Uterus (tissue), 4 donors: ENCODE data around the gene KIAA0232. TPM values are rescaled to one million over a fixed set of nuclear protein-coding genes. Genes with fewer than 3 reads are reported as not detected.

Source experiments
- DNase-seq, 2 donors: peaks; one replicate each; pipeline ENCODE4 v3.0.0-alpha.2; 2019 to 2020
- H3K27ac ChIP-seq, 2 donors: fragments of 200-600 bp; sonication (generic); 1 replicate in 1 of 2; 2 replicates in 1 of 2; pipeline ENCODE4 v1.5.1; 2016 to 2018
- H3K27me3 ChIP-seq, 2 donors: fragments of 200-600 bp; sonication (generic); one replicate each; pipeline ENCODE4 v1.5.1; 2018 to 2019; ENCODE audit warnings: control low read depth in 1 of 2
- H3K36me3 ChIP-seq, 2 donors: fragments of 200-600 bp; sonication (generic); one replicate each; pipeline ENCODE4 v1.5.1; 2019; ENCODE audit warnings: control low read depth in 1 of 2
- H3K4me1 ChIP-seq, 2 donors: fragments of 200-600 bp; sonication (generic); one replicate each; pipeline ENCODE4 v1.5.1; 2018 to 2019; ENCODE audit warnings: control low read depth in 1 of 2
- H3K4me3 ChIP-seq, 2 donors: fragments of 200-600 bp; sonication (generic); 1 replicate in 1 of 2; 2 replicates in 1 of 2; pipeline ENCODE4 v1.5.1; 2018 to 2019; ENCODE audit warnings: mild to moderate bottlenecking in 1 of 2
- H3K9me3 ChIP-seq, 2 donors: fragments of 200-600 bp; sonication (generic); one replicate each; pipeline ENCODE4 v1.5.1; 2019; ENCODE audit warnings: control low read depth in 1 of 2
- CTCF ChIP-seq, 4 experiments: fragments of 200-600 bp in 2 of 4; fragments of 450-650 bp in 2 of 4; sonication (generic) in 2 of 4; IDR thresholded peaks; one replicate each; pipeline ENCODE4 v1.5.1; 2016 to 2019; ENCODE audit warnings: antibody characterized with exemption in 4 of 4, mild to moderate bottlenecking in 2 of 4, moderate library complexity in 1 of 4
- POLR2A ChIP-seq, 2 donors: fragments of 450-650 bp; IDR thresholded peaks; one replicate each; pipeline ENCODE4 v1.6.1; 2016; ENCODE audit warnings: antibody characterized with exemption in 2 of 2, mild to moderate bottlenecking in 1 of 2, moderate library complexity in 1 of 2
- intact Hi-C: fragments of 100-400 bp; cut with DNase I; formaldehyde crosslinking; loops from one replicate; pipeline ENCODE4 v1.15.1; 2023; ENCODE audit warnings: low total_unique reads
- total RNA-seq, 4 donors: library from RNA; depleted of rRNA in 3 of 4; stranded (reverse); fragments of >200 nt in 3 of 4; gene quantifications; one replicate each; pipeline versions ENCODE4 v1.1.0 to v1.2.4, GENCODE V29; 2014 to 2023
- donor health status: DM: yes; HTN: yes; CAD: no.

KIAA0232 gene
- total RNA-seq, 4 donors from 2014 or later, result 13.8 to 78.8 (median 43.4) TPM

DNA sequence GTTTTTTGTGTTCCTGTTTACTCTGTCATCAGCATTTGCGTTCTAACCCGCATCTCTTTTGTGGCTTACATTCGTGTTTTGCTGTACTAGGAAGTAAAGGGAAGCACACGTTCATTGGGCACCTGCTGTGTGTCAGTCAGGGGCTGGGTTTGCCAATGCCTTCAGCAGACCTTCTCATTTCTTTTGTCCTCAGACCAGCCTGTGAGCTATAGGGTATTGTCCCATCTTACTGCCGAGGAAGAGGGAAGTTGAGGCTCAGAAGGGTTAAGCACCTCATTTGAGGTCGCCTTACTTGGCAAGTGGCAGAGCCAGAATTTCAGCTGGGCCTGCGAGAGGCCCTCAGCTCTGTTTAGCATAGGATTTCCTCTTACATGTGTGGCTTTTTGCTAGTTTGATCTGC, 135.8 kb downstream of the KIAA0232 start:
- Histone ChIP-seq H3K27me3 (no peaks in the 10 kb centered on the region), H3K4me1 (peaks cover 0 to 11% of the 10 kb centered on the region in 2 donors), H3K4me3 (no peak overlapping the region), H3K27ac (no peak overlapping the region), H3K36me3 (no peaks in the 10 kb centered on the region), H3K9me3 (no peaks in the 10 kb centered on the region)
- intact Hi-C loops, result no loop called here
- no peak for TF ChIP-seq POLR2A (IDR thresholded peaks at IDR 0.05)
- TF ChIP-seq CTCF (IDR thresholded peaks at IDR 0.05), result no peak
- no peak for DNase-seq

DNA sequence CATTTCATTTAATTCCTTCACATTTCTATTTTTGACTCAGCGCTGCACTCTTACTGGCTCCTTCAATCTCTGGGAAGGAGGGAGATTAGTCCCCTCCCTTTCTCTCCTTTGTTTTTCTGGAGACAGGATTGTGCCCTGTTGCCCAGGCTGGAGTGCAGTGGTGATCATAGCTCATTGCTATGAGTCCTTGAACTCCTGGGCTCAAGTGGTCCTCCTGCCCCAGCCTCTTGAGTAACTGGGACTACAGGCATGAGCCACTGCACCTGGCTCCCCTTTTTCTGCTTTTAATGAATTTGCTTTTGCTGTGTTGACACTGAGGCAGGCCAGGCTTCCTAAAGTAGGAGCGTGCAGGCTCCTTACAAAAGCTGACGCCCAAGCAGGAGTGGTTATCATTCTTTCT, 137.6 kb downstream of the KIAA0232 start:
- Histone ChIP-seq H3K4me3 (no peak overlapping the region), H3K9me3 (no peaks in the 10 kb centered on the region), H3K27me3 (no peaks in the 10 kb centered on the region), H3K4me1 (peaks cover 0 to 11% of the 10 kb centered on the region in 2 donors), H3K27ac (no peak overlapping the region), H3K36me3 (no peaks in the 10 kb centered on the region)
- intact Hi-C loops, result no loop called here
- no peak for DNase-seq
- TF ChIP-seq POLR2A (IDR thresholded peaks at IDR 0.05) (no peak), CTCF (IDR thresholded peaks at IDR 0.05) (no peak)

- TF ChIP-seq POLR2A (IDR thresholded peaks at IDR 0.05), result no peak
- TF ChIP-seq CTCF (IDR thresholded peaks at IDR 0.05), result no peak
- Histone ChIP-seq H3K27ac (no peak overlapping the region), H3K4me1 (peaks cover 0 to 7% of the 10 kb centered on the region in 2 donors), H3K36me3 (no peaks in the 10 kb centered on the region), H3K9me3 (no peaks in the 10 kb centered on the region), H3K4me3 (no peak overlapping the region), H3K27me3 (no peaks in the 10 kb centered on the region)
- no peak for DNase-seq
- intact Hi-C loops, result no loop called here
Measured at GRCh38 chr4:6923507-6923906, 141.0 kb downstream of the KIAA0232 start.

- DNase-seq, result no peak
- TF ChIP-seq CTCF (IDR thresholded peaks at IDR 0.05) (no peak), POLR2A (IDR thresholded peaks at IDR 0.05) (no peak)
- Histone ChIP-seq H3K36me3 (no peaks in the 10 kb centered on the region), H3K27ac (no peak overlapping the region), H3K4me1 (peaks cover 0 to 7% of the 10 kb centered on the region in 2 donors), H3K4me3 (no peak overlapping the region), H3K9me3 (no peaks in the 10 kb centered on the region), H3K27me3 (no peaks in the 10 kb centered on the region)
- intact Hi-C loops, result no loop called here
Measured at GRCh38 chr4:6924361-6924779, 141.8 kb downstream of the KIAA0232 start.

DNA sequence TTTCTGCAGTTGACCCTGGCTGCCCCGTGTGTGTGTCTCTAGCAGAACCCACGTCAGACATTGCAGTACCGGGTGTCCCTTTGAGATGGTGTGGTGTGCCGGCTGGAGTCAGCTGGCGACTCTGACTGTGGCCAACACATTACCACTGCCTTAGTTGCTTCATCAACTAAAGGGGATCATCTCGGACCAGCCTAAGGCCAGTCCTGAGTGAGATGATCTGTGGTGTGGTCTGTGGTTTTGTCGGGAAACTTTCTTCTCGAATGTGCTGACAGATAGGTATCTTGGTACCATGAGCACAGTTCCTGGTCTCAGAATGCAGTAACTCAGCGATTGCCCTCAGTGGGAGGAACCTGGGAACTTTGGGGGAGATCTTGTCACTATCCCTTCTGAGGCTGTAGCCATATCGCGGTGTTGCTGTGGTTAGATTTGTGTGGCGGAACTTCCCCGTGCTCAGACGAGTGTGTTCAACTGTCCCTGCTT, 142.9 kb downstream of the KIAA0232 start:
- Histone ChIP-seq H3K27me3 (no peaks in the 10 kb centered on the region), H3K4me3 (no peak overlapping the region), H3K36me3 (no peaks in the 10 kb centered on the region), H3K9me3 (no peaks in the 10 kb centered on the region), H3K27ac (no peak overlapping the region), H3K4me1 (peaks cover 0 to 7% of the 10 kb centered on the region in 2 donors)
- intact Hi-C loops, result no loop called here
- TF ChIP-seq POLR2A (IDR thresholded peaks at IDR 0.05), result no peak
- no peak for TF ChIP-seq CTCF (IDR thresholded peaks at IDR 0.05)
- DNase-seq, result no peak
